ENCODE measurements around the gene ZNF787. TPM values are rescaled to one million over a fixed set of nuclear protein-coding genes. Genes with fewer than 3 reads are reported as not detected.

Gene ZNF787
- total RNA-seq, 5 donors from 2014 or later (not counting 1 experiment from before 2014, with no cell fraction given): 20.6 to 38.6 (median 34.9) TPM

DNA sequence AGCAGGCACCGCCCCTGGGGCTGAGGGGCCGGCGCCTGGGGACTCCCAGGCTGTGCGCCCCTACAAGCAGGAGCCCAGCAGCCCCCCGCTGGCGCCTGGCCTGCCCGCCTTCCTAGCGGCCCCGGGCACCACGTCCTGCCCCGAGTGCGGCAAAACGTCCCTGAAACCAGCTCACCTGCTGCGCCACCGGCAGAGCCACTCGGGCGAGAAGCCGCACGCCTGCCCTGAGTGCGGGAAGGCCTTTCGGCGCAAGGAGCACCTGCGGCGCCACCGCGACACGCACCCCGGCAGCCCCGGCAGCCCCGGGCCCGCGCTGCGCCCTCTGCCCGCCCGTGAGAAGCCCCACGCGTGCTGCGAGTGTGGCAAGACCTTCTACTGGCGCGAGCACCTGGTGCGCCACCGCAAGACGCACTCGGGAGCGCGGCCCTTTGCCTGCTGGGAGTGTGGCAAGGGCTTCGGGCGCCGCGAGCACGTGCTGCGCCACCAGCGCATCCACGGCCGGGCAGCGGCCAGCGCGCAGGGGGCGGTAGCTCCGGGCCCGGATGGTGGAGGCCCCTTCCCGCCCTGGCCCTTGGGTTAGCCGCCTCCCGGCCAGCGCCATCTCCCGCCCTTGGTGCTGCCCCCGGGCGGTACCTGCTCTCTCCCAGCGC is 38.7 kb upstream of the ZNF787 start:
- Histone ChIP-seq H3K9me3 (no peaks in the 10 kb centered on the region), H3K4me1 (ENCODE audit: control insufficient read depth in 1 of 2, extremely low read depth in 1 of 2, insufficient read depth in 2 of 2, low read length in 2 of 2) (no peaks in the 10 kb centered on the region), H3K36me3 (ENCODE audit: control insufficient read depth in 2 of 2, extremely low read depth in 1 of 2, insufficient read depth in 1 of 2, low read length in 1 of 2) (peaks cover 31 to 35% of the 10 kb centered on the region in 2 donors), H3K27me3 (replicated peaks in 1 of 2; ENCODE audit: control insufficient read depth in 2 of 2, extremely low read depth in 1 of 2, insufficient read depth in 2 of 2, low read length in 1 of 2) (peaks cover 0 to 9% of the 10 kb centered on the region in 2 experiments), H3K4me3 (ENCODE audit: control insufficient read depth in 1 of 2, extremely low read depth in 1 of 2, low read length in 1 of 2) (no peak overlapping the region), H3K27ac (ENCODE audit: low read length) (no peak overlapping the region)
- ChIA-PET CTCF (no interaction called here), POLR2A (no interaction called here)
- no peaks in the 10 kb centered on the region for H3K27me3 Mint-ChIP-seq
- H3K27ac Mint-ChIP-seq: no peak overlapping the region
- 97% methylated on average over 60 of the region's 69 CpGs for WGBS (ENCODE audit: insufficient coverage)
- DNase-seq (no peak), ATAC-seq (replicated peaks in 1 of 4) (no peak)
- H3K4me3 Mint-ChIP-seq: no peak overlapping the region
- H3K4me1 Mint-ChIP-seq: peaks cover 0 to 8% (median 8%) of the 10 kb centered on the region in 3 donors
- H3K9me3 Mint-ChIP-seq: no peaks in the 10 kb centered on the region
- H3K36me3 Mint-ChIP-seq: peaks cover 34% of the 10 kb centered on the region

DNA sequence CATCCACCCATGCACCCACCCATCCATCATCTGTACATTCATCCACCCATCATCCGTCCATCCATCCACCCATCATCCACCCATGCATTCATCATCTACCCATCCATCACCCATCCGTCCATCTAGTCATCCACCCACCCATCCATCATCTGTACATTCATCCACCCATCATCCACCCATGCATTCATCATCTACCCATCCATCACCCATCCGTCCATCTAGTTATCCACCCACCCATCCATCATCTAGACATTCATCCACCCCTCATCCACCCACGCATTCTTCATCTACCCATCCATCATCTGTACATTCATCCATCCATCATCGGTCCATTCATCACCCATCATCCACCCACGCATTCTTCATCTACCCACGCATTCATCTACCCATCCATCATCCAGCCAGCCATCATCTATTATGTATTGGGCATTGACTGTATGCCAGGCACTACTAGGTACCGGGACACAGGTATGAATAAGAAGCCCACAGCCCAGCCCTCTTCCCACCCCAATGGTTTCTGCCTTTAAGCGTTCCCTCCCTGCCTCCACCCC is 38.0 kb upstream of the ZNF787 start:
- Mint-ChIP-seq H3K9me3 (no peaks in the 10 kb centered on the region), H3K36me3 (peaks cover 34% of the 10 kb centered on the region), H3K27ac (no peak overlapping the region), H3K27me3 (no peaks in the 10 kb centered on the region), H3K4me1 (peaks cover 0 to 6% (median 6%) of the 10 kb centered on the region in 3 donors), H3K4me3 (no peak overlapping the region)
- Histone ChIP-seq H3K4me3 (ENCODE audit: control insufficient read depth in 1 of 2, extremely low read depth in 1 of 2, low read length in 1 of 2) (no peak overlapping the region), H3K4me1 (ENCODE audit: control insufficient read depth in 1 of 2, extremely low read depth in 1 of 2, insufficient read depth in 2 of 2, low read length in 2 of 2) (peaks cover 0 to under 1% of the 10 kb centered on the region in 2 experiments), H3K27ac (ENCODE audit: low read length) (no peak overlapping the region), H3K9me3 (no peaks in the 10 kb centered on the region), H3K36me3 (ENCODE audit: control insufficient read depth in 2 of 2, extremely low read depth in 1 of 2, insufficient read depth in 1 of 2, low read length in 1 of 2) (peaks cover 34 to 41% of the 10 kb centered on the region in 2 donors), H3K27me3 (replicated peaks in 1 of 2; ENCODE audit: control insufficient read depth in 2 of 2, extremely low read depth in 1 of 2, insufficient read depth in 2 of 2, low read length in 1 of 2) (peaks cover 0 to 4% of the 10 kb centered on the region in 2 experiments)
- DNase-seq (no peak), ATAC-seq (replicated peaks in 1 of 4) (no peak)
- WGBS (ENCODE audit: insufficient coverage): 96% methylated on average over 8 of the region's 9 CpGs
- CTCF ChIA-PET: no interaction called here
- POLR2A ChIA-PET: no interaction called here

DNA sequence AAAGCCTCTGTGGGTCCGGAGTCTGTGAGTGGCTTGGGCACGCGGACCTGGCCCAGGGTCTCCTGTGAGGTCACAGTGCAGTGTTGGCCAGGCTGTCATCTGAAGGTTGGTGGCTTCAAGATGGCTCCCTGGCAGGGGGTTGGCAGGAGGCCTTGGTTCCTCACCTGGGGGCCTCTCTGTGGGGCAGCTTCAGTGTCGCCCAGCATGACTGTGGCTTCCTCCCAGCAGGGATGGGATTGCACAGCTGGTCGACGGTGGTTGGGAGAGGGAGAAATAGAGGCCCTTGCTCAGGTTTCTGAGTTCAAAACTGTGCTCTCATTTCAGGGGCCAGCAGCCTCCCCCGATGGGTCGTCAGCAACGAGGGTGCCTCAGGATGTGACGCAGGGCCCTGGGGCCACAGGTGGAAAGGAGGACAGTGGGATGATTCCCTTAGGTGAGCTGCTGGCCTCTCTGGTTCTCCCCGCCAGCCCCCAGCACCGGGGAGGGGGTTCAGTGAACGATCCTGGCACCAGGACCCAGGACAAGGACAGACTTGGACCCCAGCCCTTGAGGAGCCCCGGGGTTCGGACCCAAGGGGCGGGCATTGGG is 37.2 kb upstream of the ZNF787 start:
- Mint-ChIP-seq H3K4me1 (peaks cover 6 to 9% (median 7%) of the 10 kb centered on the region in 3 donors), H3K27me3 (no peaks in the 10 kb centered on the region), H3K9me3 (no peaks in the 10 kb centered on the region), H3K27ac (no peak overlapping the region), H3K36me3 (peaks cover 38% of the 10 kb centered on the region), H3K4me3 (no peak overlapping the region)
- CTCF ChIA-PET: no interaction called here
- WGBS (ENCODE audit: insufficient coverage): 84% methylated on average over 16 of the region's 16 CpGs
- H3K27ac ChIP-seq (ENCODE audit: low read length): no peak overlapping the region
- H3K4me3 ChIP-seq (ENCODE audit: control insufficient read depth in 1 of 2, extremely low read depth in 1 of 2, low read length in 1 of 2): no peak overlapping the region
- peaks cover 34 to 46% of the 10 kb centered on the region in 2 donors for H3K36me3 ChIP-seq (ENCODE audit: control insufficient read depth in 2 of 2, extremely low read depth in 1 of 2, insufficient read depth in 1 of 2, low read length in 1 of 2)
- H3K9me3 ChIP-seq: no peaks in the 10 kb centered on the region
- ATAC-seq (replicated peaks in 1 of 4): no peak
- peaks cover 0 to under 1% of the 10 kb centered on the region in 2 experiments for H3K27me3 ChIP-seq (replicated peaks in 1 of 2; ENCODE audit: control insufficient read depth in 2 of 2, extremely low read depth in 1 of 2, insufficient read depth in 2 of 2, low read length in 1 of 2)
- no peak for DNase-seq
- POLR2A ChIA-PET: interaction anchor here in 1 of 2 donors (0.5 kb wide), 1 partner anchor 17 kb away, joined by 9 read pairs; the partner anchor contains the start of gene ZNF444
- peaks cover 0 to 7% of the 10 kb centered on the region in 2 experiments for H3K4me1 ChIP-seq (ENCODE audit: control insufficient read depth in 1 of 2, extremely low read depth in 1 of 2, insufficient read depth in 2 of 2, low read length in 2 of 2)

DNA sequence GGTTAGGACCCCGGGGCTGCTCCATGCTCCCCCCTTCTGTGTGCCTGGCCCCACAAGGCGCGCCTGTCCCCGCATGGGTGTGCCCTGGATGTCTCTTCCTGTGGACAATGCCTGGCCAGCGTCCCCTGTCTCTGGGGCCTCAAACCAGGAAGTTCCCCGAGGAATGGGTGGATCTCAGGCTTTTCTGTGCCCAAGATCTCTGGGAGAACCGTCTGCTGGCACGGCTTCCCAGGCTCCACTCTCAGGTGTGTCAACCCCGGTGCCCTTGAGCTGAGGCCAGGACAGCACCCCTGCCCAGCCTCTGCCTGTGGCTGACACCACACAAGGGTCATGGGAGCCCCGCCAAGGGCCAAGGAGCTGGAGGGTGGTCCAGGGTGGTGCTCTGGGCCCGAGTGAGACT is 35.7 kb upstream of the ZNF787 start:
- POLR2A ChIA-PET: no interaction called here
- WGBS (ENCODE audit: insufficient coverage): 97% methylated on average over 11 of the region's 11 CpGs
- Histone ChIP-seq H3K27ac (ENCODE audit: low read length) (no peak overlapping the region), H3K4me1 (ENCODE audit: control insufficient read depth in 1 of 2, extremely low read depth in 1 of 2, insufficient read depth in 2 of 2, low read length in 2 of 2) (peaks cover 0 to 8% of the 10 kb centered on the region in 2 experiments), H3K27me3 (replicated peaks in 1 of 2; ENCODE audit: control insufficient read depth in 2 of 2, extremely low read depth in 1 of 2, insufficient read depth in 2 of 2, low read length in 1 of 2) (no peaks in the 10 kb centered on the region), H3K4me3 (ENCODE audit: control insufficient read depth in 1 of 2, extremely low read depth in 1 of 2, low read length in 1 of 2) (no peak overlapping the region), H3K9me3 (no peaks in the 10 kb centered on the region), H3K36me3 (ENCODE audit: control insufficient read depth in 2 of 2, extremely low read depth in 1 of 2, insufficient read depth in 1 of 2, low read length in 1 of 2) (peaks cover 34 to 41% of the 10 kb centered on the region in 2 donors)
- H3K36me3 Mint-ChIP-seq: peaks cover 40% of the 10 kb centered on the region
- no peak overlapping the region for H3K4me3 Mint-ChIP-seq
- ATAC-seq (replicated peaks in 1 of 4) (no peak), DNase-seq (no peak)
- peaks cover 9 to 16% (median 11%) of the 10 kb centered on the region in 3 donors for H3K4me1 Mint-ChIP-seq
- H3K27ac Mint-ChIP-seq: no peak overlapping the region
- no peaks in the 10 kb centered on the region for H3K9me3 Mint-ChIP-seq
- CTCF ChIA-PET: no interaction called here
- H3K27me3 Mint-ChIP-seq: no peaks in the 10 kb centered on the region

DNA sequence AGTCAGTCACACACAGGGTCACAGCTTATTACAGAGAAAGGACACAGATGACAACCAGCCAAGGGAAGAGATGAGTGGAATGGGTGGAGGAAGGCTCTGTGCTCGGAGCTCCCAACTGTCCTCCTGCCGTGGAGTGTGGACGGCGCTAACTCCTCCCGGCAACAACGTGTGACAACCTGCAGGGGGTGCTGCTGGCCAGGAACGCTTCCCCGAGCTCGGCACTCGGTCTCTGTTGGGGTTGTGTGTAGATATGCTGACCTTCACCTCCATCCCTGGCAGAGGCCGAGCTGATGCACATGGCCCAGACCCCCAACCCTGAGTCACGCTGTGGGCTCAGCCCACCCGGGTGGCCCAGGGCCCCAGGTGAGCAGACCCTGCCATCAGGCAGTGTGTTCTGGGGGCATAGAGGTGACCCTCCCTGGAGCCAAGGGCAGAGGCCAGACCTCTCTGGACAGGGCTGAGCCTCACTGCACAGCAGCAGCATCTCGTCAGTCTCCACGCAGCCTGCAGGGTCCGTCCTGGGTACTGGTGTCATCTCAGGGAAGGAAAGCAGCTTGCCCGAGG is 34.1 kb upstream of the ZNF787 start:
- H3K9me3 ChIP-seq: no peaks in the 10 kb centered on the region
- peaks cover 11 to 19% (median 12%) of the 10 kb centered on the region in 3 donors for H3K4me1 Mint-ChIP-seq
- no peak overlapping the region for H3K27ac ChIP-seq (ENCODE audit: low read length)
- DNase-seq (no peak), ATAC-seq (replicated peaks in 1 of 4) (no peak)
- POLR2A ChIA-PET: no interaction called here
- H3K27me3 Mint-ChIP-seq: no peaks in the 10 kb centered on the region
- no peak overlapping the region for H3K4me3 ChIP-seq (ENCODE audit: control insufficient read depth in 1 of 2, extremely low read depth in 1 of 2, low read length in 1 of 2)
- H3K9me3 Mint-ChIP-seq: no peaks in the 10 kb centered on the region
- CTCF ChIA-PET: interaction anchor here in 1 of 2 donors (0.6 kb wide), 1 partner anchor 176 kb away, joined by 3 read pairs; no protein-coding TSS in a partner anchor
- peaks cover 0 to 8% of the 10 kb centered on the region in 2 experiments for H3K4me1 ChIP-seq (ENCODE audit: control insufficient read depth in 1 of 2, extremely low read depth in 1 of 2, insufficient read depth in 2 of 2, low read length in 2 of 2)
- peaks cover 32 to 41% of the 10 kb centered on the region in 2 donors for H3K36me3 ChIP-seq (ENCODE audit: control insufficient read depth in 2 of 2, extremely low read depth in 1 of 2, insufficient read depth in 1 of 2, low read length in 1 of 2)
- no peak overlapping the region for H3K27ac Mint-ChIP-seq
- H3K4me3 Mint-ChIP-seq: no peak overlapping the region
- WGBS (ENCODE audit: insufficient coverage): 96% methylated on average over 5 of the region's 17 CpGs
- peaks cover 42% of the 10 kb centered on the region for H3K36me3 Mint-ChIP-seq
- no peaks in the 10 kb centered on the region for H3K27me3 ChIP-seq (replicated peaks in 1 of 2; ENCODE audit: control insufficient read depth in 2 of 2, extremely low read depth in 1 of 2, insufficient read depth in 2 of 2, low read length in 1 of 2)

DNA sequence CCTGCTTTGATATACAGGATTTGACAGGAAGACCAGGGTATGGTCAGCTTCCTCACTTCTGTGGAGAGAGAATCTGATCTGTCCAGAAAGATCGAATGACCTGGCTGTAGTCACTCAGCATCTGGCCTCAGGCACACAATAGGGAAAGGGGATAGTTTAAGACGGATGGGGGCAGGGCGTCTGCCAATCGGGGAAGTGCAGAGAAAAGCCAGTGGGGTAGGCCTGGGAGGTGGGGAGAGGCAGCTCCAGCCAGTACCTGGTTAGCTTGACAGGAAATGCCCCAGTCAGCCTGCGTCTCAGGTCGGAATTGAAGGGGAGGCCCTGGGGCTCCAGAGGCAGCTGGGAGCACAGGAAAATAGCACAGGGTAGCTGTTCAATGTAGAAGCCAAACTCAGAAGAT is 32.4 kb upstream of the ZNF787 start:
- H3K9me3 ChIP-seq: no peaks in the 10 kb centered on the region
- ChIA-PET CTCF (interaction anchor here in 1 of 2 donors (0.6 kb wide), 1 partner anchor 11 kb away, joined by 3 read pairs; no protein-coding TSS in a partner anchor), POLR2A (interaction anchor here in 1 of 2 donors (0.6 kb wide), 1 partner anchor 43 kb away, joined by 3 read pairs; no protein-coding TSS in a partner anchor)
- peaks cover 22 to 35% of the 10 kb centered on the region in 2 donors for H3K36me3 ChIP-seq (ENCODE audit: control insufficient read depth in 2 of 2, extremely low read depth in 1 of 2, insufficient read depth in 1 of 2, low read length in 1 of 2)
- H3K4me3 ChIP-seq (ENCODE audit: control insufficient read depth in 1 of 2, extremely low read depth in 1 of 2, low read length in 1 of 2): no peak overlapping the region
- H3K9me3 Mint-ChIP-seq: no peaks in the 10 kb centered on the region
- no peaks in the 10 kb centered on the region for H3K27me3 ChIP-seq (replicated peaks in 1 of 2; ENCODE audit: control insufficient read depth in 2 of 2, extremely low read depth in 1 of 2, insufficient read depth in 2 of 2, low read length in 1 of 2)
- no peaks in the 10 kb centered on the region for H3K27me3 Mint-ChIP-seq
- no peak overlapping the region for H3K27ac ChIP-seq (ENCODE audit: low read length)
- peak overlapping the region; percentile 0 to 84 for H3K27ac Mint-ChIP-seq
- ATAC-seq (replicated peaks in 1 of 4) (no peak), DNase-seq (no peak)
- H3K4me1 ChIP-seq (ENCODE audit: control insufficient read depth in 1 of 2, extremely low read depth in 1 of 2, insufficient read depth in 2 of 2, low read length in 2 of 2): peaks cover 0 to 8% of the 10 kb centered on the region in 2 experiments
- peaks cover 11 to 20% (median 15%) of the 10 kb centered on the region in 3 donors for H3K4me1 Mint-ChIP-seq
- 42% methylated on average over 6 of the region's 6 CpGs for WGBS (ENCODE audit: insufficient coverage)
- no peak overlapping the region for H3K4me3 Mint-ChIP-seq
- peaks cover 46% of the 10 kb centered on the region for H3K36me3 Mint-ChIP-seq

Measured in T-cell (primary cell).